ENCODE measurements around the gene TTF2.

TTF2 gene

GRCh38 chr1:117046781-117047180 lies 13.3 kb upstream of the TTF2 start:
- DNase-seq (ENCODE audit: low read depth): no peak

DNA sequence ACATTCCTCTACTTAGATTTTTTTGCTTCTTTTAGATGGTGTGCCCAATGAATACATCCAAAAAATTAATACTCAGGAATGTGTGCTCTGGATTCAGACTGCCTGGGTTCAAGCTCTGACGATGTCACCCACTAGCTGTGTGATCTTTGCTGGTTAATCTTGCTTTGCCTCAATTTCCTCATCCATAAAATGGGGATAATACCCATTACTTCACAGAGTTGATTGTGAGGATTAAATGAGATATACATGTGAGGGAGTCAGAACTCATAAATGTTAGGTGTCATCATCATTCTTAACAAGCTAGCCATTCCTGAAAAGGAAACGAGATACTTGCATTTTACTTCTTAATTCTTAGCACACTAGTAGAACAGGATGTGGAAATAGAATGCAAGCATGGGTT lies 12.9 kb upstream of the TTF2 start:
- no peak for DNase-seq (ENCODE audit: low read depth)

GRCh38 chr1:117049857-117050256 lies 10.3 kb upstream of the TTF2 start:
- no peak for DNase-seq (ENCODE audit: low read depth)

GRCh38 chr1:117051224-117052064 lies 8.7 kb upstream of the TTF2 start:
- DNase-seq (ENCODE audit: low read depth): no peak

DNA sequence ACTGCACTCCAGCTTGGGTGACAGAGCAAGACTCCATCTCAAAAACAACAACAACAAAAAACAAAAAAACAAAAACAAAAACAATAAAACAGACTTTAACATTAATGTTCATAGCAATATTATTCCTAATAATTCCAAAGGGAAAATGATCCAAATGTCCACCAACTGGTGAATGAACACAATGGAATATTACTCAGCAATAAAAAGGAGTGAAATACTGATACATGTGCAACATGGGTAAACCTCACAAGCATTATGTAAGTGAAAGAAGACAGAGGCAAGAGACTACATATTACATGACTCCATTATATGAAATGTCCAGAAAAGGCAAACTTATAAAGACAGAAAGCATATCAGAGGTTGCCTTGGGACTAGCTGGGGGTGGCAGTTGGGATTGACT lies 6.1 kb upstream of the TTF2 start:
- no peak for DNase-seq (ENCODE audit: low read depth)

- no peak for DNase-seq (ENCODE audit: low read depth)
Observed at GRCh38 chr1:117058810-117059209, 1.3 kb upstream of the TTF2 start.

DNA sequence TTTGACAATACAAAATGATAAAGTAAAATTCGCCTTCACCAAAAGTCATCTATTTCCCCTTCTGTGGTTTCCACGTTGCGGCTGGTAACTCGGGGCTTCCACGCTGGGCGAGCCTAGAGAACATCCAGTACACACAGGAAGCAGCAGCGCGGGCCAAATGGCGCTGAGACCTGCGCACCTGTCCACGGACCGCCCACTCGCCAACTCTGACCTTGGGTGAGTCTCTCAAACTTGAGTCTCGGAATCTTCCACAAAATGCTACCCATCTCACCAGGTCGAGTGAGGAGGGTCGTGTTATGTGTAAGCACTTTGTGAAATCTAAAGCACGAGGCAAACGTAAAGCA lies 820 bp upstream of the TTF2 start:
- no peak for DNase-seq (ENCODE audit: low read depth)

- no peak for DNase-seq (ENCODE audit: low read depth)
Observed at GRCh38 chr1:117060441-117061317, 553 bp downstream of the TTF2 start.

GRCh38 chr1:117061986-117062415 lies 1.9 kb downstream of the TTF2 start:
- peak; percentile 38 for DNase-seq (ENCODE audit: low read depth)

DNA sequence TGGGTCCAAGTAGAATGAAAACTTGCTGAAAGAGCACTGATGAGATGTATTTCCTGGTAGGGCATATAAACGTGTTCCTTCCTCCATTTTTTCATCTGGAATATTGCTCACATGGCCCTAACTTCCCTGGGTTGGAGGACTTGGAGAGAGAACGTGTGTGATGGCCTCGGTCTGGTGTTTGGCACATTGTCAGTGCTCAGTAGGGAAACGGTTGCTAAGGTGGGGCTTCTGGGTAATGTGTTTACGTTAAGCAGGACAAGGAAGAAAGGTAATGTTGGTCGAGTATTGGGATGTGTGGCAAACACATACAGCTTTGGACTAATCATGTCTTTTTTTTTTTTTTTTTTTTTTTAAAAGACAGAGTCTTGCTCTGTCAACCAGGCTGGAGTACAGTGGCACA lies 6.2 kb downstream of the TTF2 start:
- no peak for DNase-seq (ENCODE audit: low read depth)

DNA sequence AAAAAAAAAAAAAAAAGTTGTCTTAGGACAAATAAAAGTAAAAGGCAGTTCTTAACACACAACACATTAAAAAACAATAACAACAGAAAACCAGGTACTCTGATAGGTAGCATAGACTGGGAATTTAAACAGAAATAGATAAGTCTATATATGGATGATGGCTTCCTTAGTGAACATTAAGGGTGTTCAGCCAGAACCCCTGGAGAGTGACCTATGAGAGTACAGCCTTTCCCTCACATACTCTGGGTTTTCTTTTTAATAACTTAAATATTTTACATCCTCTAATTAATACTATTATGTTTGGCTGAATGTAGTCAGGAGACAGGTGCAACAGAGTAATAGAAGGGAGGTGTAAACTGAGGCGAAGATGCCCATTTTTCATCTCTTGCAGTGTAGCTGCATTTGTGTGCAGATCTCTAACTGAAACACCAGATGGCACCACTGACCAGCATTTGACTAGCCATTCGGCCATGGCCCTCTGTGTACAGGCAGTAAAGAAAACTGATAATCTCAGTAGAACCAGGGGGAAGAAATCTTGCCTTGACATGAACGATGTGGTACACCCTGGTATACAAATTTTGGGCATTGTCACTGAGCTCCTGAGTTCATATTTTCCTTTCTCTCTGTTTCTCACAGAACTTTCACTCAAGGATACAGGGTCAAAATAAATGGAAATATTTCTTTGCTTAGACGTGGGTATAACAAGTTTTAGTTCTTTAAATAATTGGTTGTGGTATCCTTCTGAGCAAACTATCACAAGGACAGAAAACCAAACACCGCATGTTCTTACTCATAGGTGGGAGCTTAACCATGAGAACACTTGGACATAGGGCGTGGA lies 7.6 kb downstream of the TTF2 start:
- DNase-seq (ENCODE audit: low read depth): peak; percentile 42

- no peak for DNase-seq (ENCODE audit: low read depth)
Observed at GRCh38 chr1:117068580-117068979, 8.5 kb downstream of the TTF2 start.

GRCh38 chr1:117069220-117069844 lies 9.2 kb downstream of the TTF2 start:
- no peak for DNase-seq (ENCODE audit: low read depth)

GRCh38 chr1:117070124-117070523 lies 10.0 kb downstream of the TTF2 start:
- no peak for DNase-seq (ENCODE audit: low read depth)

DNA sequence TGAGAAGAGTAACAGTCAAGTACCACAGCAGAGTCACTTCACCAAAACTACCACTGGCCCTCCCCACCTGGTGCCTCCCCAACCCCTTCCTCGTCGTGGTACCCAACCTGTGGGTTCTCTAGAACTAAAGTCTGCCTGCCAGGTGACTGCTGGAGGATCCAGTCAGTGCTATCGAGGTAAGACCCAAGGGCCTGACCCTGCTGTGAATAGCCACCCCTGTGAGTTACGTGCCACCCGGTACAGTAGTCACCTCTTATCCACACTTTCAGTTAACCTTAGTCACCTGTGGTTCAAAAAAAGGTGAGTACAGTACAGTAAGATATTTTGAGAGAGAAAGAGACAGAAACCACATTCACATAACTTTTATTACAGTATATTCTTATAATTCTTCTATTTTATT lies 16.5 kb downstream of the TTF2 start:
- DNase-seq (ENCODE audit: low read depth): no peak

DNA sequence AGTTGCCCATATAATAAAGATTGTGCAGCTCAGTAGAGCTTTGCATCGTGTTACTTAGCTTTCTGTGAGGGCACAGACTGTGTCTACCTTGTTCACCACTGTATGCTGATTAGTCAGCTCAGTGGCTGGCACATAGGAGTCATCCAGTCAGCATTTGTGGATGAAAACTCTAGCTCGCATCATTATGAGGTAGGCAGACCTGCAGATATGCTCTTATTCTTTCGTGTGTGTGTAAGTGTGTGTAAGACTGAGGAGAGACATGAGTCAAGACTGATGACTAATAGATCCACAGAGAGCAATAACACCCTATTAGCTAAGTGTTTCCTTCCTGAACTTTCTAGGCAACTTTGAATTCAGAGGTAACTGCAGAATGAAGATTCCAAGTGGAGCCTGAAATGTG lies 17.1 kb downstream of the TTF2 start:
- peak; percentile 82 for DNase-seq (ENCODE audit: low read depth)

DNA sequence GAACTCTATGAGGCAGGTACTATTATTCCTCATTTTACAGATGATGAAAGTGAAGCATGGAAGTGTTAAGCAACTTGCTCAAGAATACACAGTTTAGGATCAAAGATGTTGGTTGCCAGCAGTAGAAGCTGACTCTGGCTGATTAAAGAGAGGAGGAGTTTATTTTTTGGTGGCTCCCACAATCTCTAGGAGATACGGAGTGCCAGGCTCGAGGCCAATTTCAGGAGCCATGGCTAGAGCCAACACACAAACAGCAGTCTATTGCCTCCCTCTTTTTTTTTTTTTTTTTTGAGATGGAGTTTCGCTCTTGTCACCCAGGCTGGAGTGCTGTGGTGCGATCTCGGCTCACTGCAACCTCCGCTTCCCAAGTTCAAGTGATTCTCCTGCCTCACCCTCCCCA lies 19.6 kb downstream of the TTF2 start:
- no peak for DNase-seq (ENCODE audit: low read depth)

GRCh38 chr1:117084231-117084630 lies 24.1 kb downstream of the TTF2 start:
- no peak for DNase-seq (ENCODE audit: low read depth)

- no peak for DNase-seq (ENCODE audit: low read depth)
Observed at GRCh38 chr1:117087686-117088085, 27.6 kb downstream of the TTF2 start.

DNA sequence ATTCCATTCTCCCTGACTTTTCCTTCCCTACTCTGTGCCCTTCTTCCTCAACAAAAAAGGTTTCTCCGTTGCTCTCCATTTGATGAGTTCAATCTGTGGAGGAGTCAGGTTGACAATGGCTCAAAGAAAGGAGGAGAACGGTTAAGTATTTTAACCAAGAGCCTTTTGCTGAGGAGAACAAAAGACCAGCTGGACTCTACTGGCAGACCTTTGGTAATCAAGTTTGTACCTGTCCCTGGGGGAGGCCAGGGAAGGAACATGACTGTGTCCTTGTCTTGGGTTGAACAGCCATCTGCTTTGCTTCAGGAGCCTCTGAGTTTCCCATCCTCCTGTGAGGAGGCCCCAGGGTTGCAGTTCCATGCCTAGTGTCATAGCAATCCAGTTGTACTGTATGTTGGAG lies 29.9 kb downstream of the TTF2 start:
- DNase-seq (ENCODE audit: low read depth): no peak

GRCh38 chr1:117092594-117092993 lies 32.5 kb downstream of the TTF2 start:
- DNase-seq (ENCODE audit: low read depth): no peak

DNA sequence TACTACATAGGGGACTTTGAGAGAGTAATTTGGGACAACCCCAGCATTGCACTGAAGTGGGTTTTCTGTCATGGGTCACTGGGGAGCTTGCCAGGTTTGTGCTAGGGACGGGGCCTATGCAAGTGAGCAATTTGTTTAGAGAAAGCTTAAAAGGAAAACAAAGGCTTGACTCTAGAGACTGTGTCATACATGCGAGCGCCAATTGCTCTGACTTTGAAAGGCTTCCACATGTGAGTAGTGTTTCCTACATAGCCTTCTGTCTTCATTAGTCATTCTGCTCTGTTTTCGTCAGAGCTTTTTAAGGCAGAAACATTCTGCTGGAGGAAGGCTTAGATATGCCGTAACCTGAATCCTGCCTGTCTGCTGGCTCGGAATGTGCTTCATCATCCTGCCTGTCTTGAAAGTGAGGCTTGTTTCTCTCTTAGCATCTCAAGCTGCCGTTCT lies 33.0 kb downstream of the TTF2 start:
- DNase-seq (ENCODE audit: low read depth): peak; percentile 97

Measured in stromal cell of bone marrow (primary cell).